Endodermal cell (in vitro differentiated cells): ENCODE measurements around the gene PARD6G. TPM values are rescaled to one million over a fixed set of nuclear protein-coding genes. Genes with fewer than 3 reads are reported as not detected.
"Not testable (repeated sequence)": the region's sequence is repeated elsewhere in the genome, so short reads cannot be mapped to it uniquely, and the experiment has no call there.

ENCODE experiments used
- DNase-seq: peaks from one replicate; pipeline ENCODE4 v3.0.0-alpha.2; 2017
- H3K27ac ChIP-seq: 2 replicates; pipeline ENCODE4 v1.5.1; 2013; ENCODE audit warnings: mild to moderate bottlenecking, low read depth, low read length, moderate library complexity
- H3K27me3 ChIP-seq: 2 replicates; pipeline ENCODE4 v1.6.1; 2013; ENCODE audit warnings: mild to moderate bottlenecking, low read length, moderate library complexity; ENCODE audit not compliant: insufficient read depth, control insufficient read depth, poor library complexity, severe bottlenecking
- H3K36me3 ChIP-seq: 2 replicates; pipeline ENCODE4 v1.7.0; 2013; ENCODE audit warnings: mild to moderate bottlenecking, low read length, moderate library complexity; ENCODE audit not compliant: control insufficient read depth, insufficient read depth
- H3K4me1 ChIP-seq: one replicate; pipeline ENCODE4 v1.7.0; 2013; ENCODE audit warnings: low read length; ENCODE audit not compliant: control insufficient read depth, insufficient read depth
- H3K4me3 ChIP-seq: 2 replicates; pipeline ENCODE4 v1.5.1; 2013; ENCODE audit warnings: mild to moderate bottlenecking, low read length, moderate library complexity
- H3K9ac ChIP-seq: 2 replicates; pipeline ENCODE4 v1.6.1; 2013; ENCODE audit warnings: mild to moderate bottlenecking, low read length, moderate library complexity; ENCODE audit not compliant: poor library complexity, severe bottlenecking; ENCODE audit errors: extremely low read depth
- H3K9me3 ChIP-seq: 2 replicates; pipeline ENCODE4 v1.6.1; 2013; ENCODE audit warnings: mild to moderate bottlenecking, low read length, moderate library complexity; ENCODE audit not compliant: control insufficient read depth
- H3K27ac Mint-ChIP-seq: 2 replicates; pipeline ENCODE4 v1.8.0; 2020; ENCODE audit warnings: mixed read lengths
- H3K27me3 Mint-ChIP-seq: 2 replicates; pipeline ENCODE4 v1.8.0; 2021; ENCODE audit warnings: mild to moderate bottlenecking, mixed read lengths; ENCODE audit not compliant: insufficient read depth
- H3K36me3 Mint-ChIP-seq: 2 replicates; pipeline ENCODE4 v1.8.0; 2020; ENCODE audit warnings: low read depth, mixed read lengths
- H3K4me1 Mint-ChIP-seq: 2 replicates; pipeline ENCODE4 v1.8.0; 2020; ENCODE audit warnings: mixed read lengths
- H3K4me3 Mint-ChIP-seq: 2 replicates; pipeline ENCODE4 v1.8.0; 2020; ENCODE audit warnings: mild to moderate bottlenecking, moderate library complexity, mixed read lengths
- H3K9me3 Mint-ChIP-seq: 2 replicates; pipeline ENCODE4 v1.8.0; 2020; ENCODE audit warnings: mild to moderate bottlenecking, mixed read lengths
- CTCF ChIP-seq: fragments of 200-600 bp; sonication (generic); conservative IDR thresholded peaks from 2 replicates; pipeline ENCODE4 v1.5.0; 2021; ENCODE audit warnings: antibody characterized with exemption, mild to moderate bottlenecking
- WGBS, 2 experiments: methylation state at CpG; one replicate each; pipeline versions ENCODE4 v1.1.5 to v1.1.7; 2013; ENCODE audit warnings: missing lambda C conversion rate in 2 of 2, mixed read lengths in 1 of 2; ENCODE audit not compliant: insufficient coverage in 1 of 2, insufficient read length in 1 of 2; 5-methylcytosine and 5-hydroxymethylcytosine counted together
- total RNA-seq, 2 donors: library from RNA; stranded (reverse); fragmentation: NEBNext Ultra II Directional in 1 of 2; extraction: Animal tissue kit (Norgen Biotek cat#: 25700) in 1 of 2; gene quantifications; 2 replicates in 1 of 2; 3 replicates in 1 of 2; pipeline ENCODE4 v1.2.1, GENCODE V29; 2021

Gene PARD6G
- total RNA-seq, 2 donors from 2014 or later: 15.4 to 17.3 TPM

GRCh38 chr18:80166240-80166639 is 81.1 kb downstream of the PARD6G start:
- no peaks in the 10 kb centered on the region for H3K4me1 ChIP-seq
- no peak overlapping the region for H3K9ac ChIP-seq
- no peak overlapping the region for H3K4me3 Mint-ChIP-seq
- H3K4me1 Mint-ChIP-seq: no peaks in the 10 kb centered on the region
- peaks cover under 1% of the 10 kb centered on the region for H3K27me3 Mint-ChIP-seq
- H3K9me3 Mint-ChIP-seq: peaks cover 39% of the 10 kb centered on the region
- H3K27me3 ChIP-seq: no peaks in the 10 kb centered on the region
- peaks cover 21% of the 10 kb centered on the region for H3K9me3 ChIP-seq
- TF ChIP-seq CTCF: no peak
- no peak overlapping the region for H3K4me3 ChIP-seq
- no peak for DNase-seq
- 90 to 92% methylated on average over 6 to 10 of the region's 10 CpGs for WGBS, 2 experiments
- H3K36me3 Mint-ChIP-seq: peaks cover 46% of the 10 kb centered on the region
- H3K27ac ChIP-seq: no peak overlapping the region
- peaks cover 7% of the 10 kb centered on the region for H3K36me3 ChIP-seq
- H3K27ac Mint-ChIP-seq: no peak overlapping the region

- Mint-ChIP-seq H3K36me3 (peaks cover 54% of the 10 kb centered on the region), H3K9me3 (peaks cover 39% of the 10 kb centered on the region)
- H3K27ac ChIP-seq, H3K4me1 ChIP-seq, H3K27me3 Mint-ChIP-seq, H3K4me3 Mint-ChIP-seq, H3K27me3 ChIP-seq, H3K36me3 ChIP-seq, H3K4me1 Mint-ChIP-seq, H3K27ac Mint-ChIP-seq, H3K9ac ChIP-seq, H3K4me3 ChIP-seq: not testable (repeated sequence)
- peaks cover 21% of the 10 kb centered on the region for H3K9me3 ChIP-seq
- WGBS, 2 experiments: 94 to 96% methylated on average over 7 to 9 of the region's 9 CpGs
- DNase-seq: peak; percentile 13
Observed at GRCh38 chr18:80164727-80165355, 82.5 kb downstream of the PARD6G start.

- peaks cover 39% of the 10 kb centered on the region for H3K9me3 Mint-ChIP-seq
- no peaks in the 10 kb centered on the region for H3K4me1 Mint-ChIP-seq
- Histone ChIP-seq H3K9me3 (peaks cover 21% of the 10 kb centered on the region), H3K9ac (no peak overlapping the region), H3K4me3 (no peak overlapping the region), H3K4me1 (no peaks in the 10 kb centered on the region), H3K27me3 (no peaks in the 10 kb centered on the region), H3K27ac (no peak overlapping the region), H3K36me3 (peaks cover 21% of the 10 kb centered on the region)
- TF ChIP-seq CTCF: no peak
- 95 to 97% methylated on average over 4 to 7 of the region's 7 CpGs for WGBS, 2 experiments
- no peak for DNase-seq
- no peak overlapping the region for H3K27ac Mint-ChIP-seq
- H3K4me3 Mint-ChIP-seq: no peak overlapping the region
- H3K27me3 Mint-ChIP-seq: peaks cover 1% of the 10 kb centered on the region
- H3K36me3 Mint-ChIP-seq: peaks cover 62% of the 10 kb centered on the region
Observed at GRCh38 chr18:80163183-80163582, 84.1 kb downstream of the PARD6G start.
